Upper lobe of left lung (tissue), 6 donors: ENCODE measurements around the gene NCOA1. TPM values are rescaled to one million over a fixed set of nuclear protein-coding genes. Genes with fewer than 3 reads are reported as not detected.
"Not testable (repeated sequence)": the region's sequence is repeated elsewhere in the genome, so short reads cannot be mapped to it uniquely, and the experiment has no call there.

Experiments used
- ATAC-seq, 2 donors: fragments of 200-7000 bp; cut with Tn5 transposase; one replicate each; pipeline ENCODE4 v1.9.1; 2022; ENCODE audit warnings: mild to moderate bottlenecking in 2 of 2, moderate library complexity in 2 of 2; ENCODE audit not compliant: low FRiP score in 2 of 2
- DNase-seq, 2 donors: peaks; one replicate each; pipeline ENCODE4 v3.0.0-alpha.2; 2019 to 2020
- H3K27ac ChIP-seq, 4 donors: fragments of 200-600 bp; sonication (generic); one replicate each; pipeline ENCODE4 v1.5.1; 2016 to 2019
- H3K27me3 ChIP-seq, 4 donors: fragments of 200-600 bp; sonication (generic); one replicate each; pipeline ENCODE4 v1.5.1; 2017 to 2019
- H3K36me3 ChIP-seq, 4 donors: fragments of 200-600 bp; sonication (generic); one replicate each; pipeline ENCODE4 v1.5.1; 2016 to 2019
- H3K4me1 ChIP-seq, 4 donors: fragments of 200-600 bp; sonication (generic); one replicate each; pipeline ENCODE4 v1.5.1; 2018 to 2019
- H3K4me3 ChIP-seq, 4 donors: fragments of 200-600 bp; sonication (generic); one replicate each; pipeline ENCODE4 v1.5.1; 2017 to 2019; ENCODE audit warnings: mild to moderate bottlenecking in 2 of 4, moderate library complexity in 1 of 4
- H3K9me3 ChIP-seq, 4 donors: fragments of 200-600 bp; sonication (generic); one replicate each; pipeline ENCODE4 v1.5.1; 2018 to 2019
- CTCF ChIP-seq, 6 experiments: fragments of 450-650 bp in 4 of 6; fragments of 200-600 bp in 2 of 6; sonication (generic) in 2 of 6; IDR thresholded peaks; one replicate each; pipeline ENCODE4 v1.5.1; 2016 to 2019; ENCODE audit warnings: antibody characterized with exemption in 6 of 6
- EP300 ChIP-seq, 4 donors: sonication (generic); formaldehyde crosslinking; IDR thresholded peaks; one replicate each; pipeline ENCODE4 v1.5.1; 2017; ENCODE audit warnings: antibody characterized with exemption in 4 of 4, control low read depth in 2 of 4
- POLR2A ChIP-seq, 4 donors: fragments of 450-650 bp; IDR thresholded peaks; one replicate each; pipeline ENCODE4 v1.5.1; 2016 to 2017; ENCODE audit warnings: antibody characterized with exemption in 4 of 4, mild to moderate bottlenecking in 2 of 4
- POLR2AphosphoS5 ChIP-seq, 2 donors: sonication (generic); formaldehyde crosslinking; IDR thresholded peaks; one replicate each; pipeline ENCODE4 v1.5.1; 2017; ENCODE audit warnings: antibody characterized with exemption in 2 of 2
- WGBS, 2 donors: methylation state at CpG; one replicate each; pipeline ENCODE4 v1.1.5; 2017 to 2018; 5-methylcytosine and 5-hydroxymethylcytosine counted together
- total RNA-seq, 6 donors: library from RNA; depleted of rRNA in 4 of 6; stranded (reverse); fragments of >200 nt in 4 of 6; gene quantifications; one replicate each; pipeline versions ENCODE4 v1.1.0 to v1.2.1, GENCODE V29; 2016 to 2021
- donor health status: DM: no; HTN: no; CAD: no; lungs with moderate emphysema.
- donor health status: DM: no; HTN: yes; CAD: no; lungs with severe emphysema.

NCOA1 gene
- total RNA-seq, 6 donors from 2014 or later: 38.3 to 68.1 (median 42.5) TPM

DNA sequence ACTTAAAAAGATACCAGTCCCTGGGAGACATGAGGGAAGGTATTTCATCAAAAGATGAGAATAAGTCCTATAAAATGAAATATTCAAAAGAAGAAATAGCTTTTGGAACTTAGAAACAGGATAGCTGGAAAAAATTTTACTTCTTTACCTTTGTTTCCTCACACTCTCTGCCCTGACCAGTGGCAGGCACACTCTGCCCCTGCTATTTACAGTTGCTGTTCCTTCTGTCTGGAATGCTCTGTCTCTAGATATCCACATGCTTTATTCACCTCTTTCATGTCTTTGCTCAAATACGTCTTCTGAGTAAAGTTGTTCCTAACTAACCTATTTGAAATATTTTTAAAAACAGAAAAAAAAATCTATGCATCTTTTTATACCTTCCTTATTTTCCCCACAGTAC is 176.5 kb downstream of the NCOA1 start:
- Histone ChIP-seq H3K9me3 (no peaks in the 10 kb centered on the region), H3K27me3 (no peaks in the 10 kb centered on the region), H3K4me1 (no peaks in the 10 kb centered on the region), H3K4me3 (no peak overlapping the region), H3K27ac (no peak overlapping the region), H3K36me3 (peaks cover 0 to 13% (median 0%) of the 10 kb centered on the region in 4 donors)
- no peak for TF ChIP-seq EP300 (IDR thresholded peaks at IDR 0.05)
- TF ChIP-seq POLR2A (IDR thresholded peaks at IDR 0.05): no peak
- TF ChIP-seq POLR2AphosphoS5 (IDR thresholded peaks at IDR 0.05): no peak
- no peak for TF ChIP-seq CTCF (IDR thresholded peaks at IDR 0.05)
- WGBS, 2 donors: 94 to 98% methylated on average over 1 of the region's 1 CpG
- DNase-seq (no peak), ATAC-seq (no peak)

DNA sequence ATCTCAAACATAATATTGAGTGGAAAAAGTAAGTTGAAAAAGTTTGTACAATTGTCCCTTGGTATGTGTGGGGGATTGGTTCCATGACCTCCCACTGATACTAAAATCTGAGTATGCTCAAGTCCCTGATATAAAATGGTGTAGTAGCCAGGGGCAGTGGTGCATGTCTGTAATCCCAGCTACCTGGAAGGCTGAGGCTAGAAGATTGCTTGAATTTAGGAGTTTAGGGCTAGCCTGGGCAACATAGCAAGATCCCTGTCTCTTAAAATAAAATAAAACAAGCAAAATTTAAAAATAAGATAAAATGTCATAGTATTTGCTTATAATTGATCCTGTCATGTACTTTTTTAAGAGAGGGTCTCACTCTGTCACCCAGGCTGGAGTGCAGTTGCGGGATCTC is 180.2 kb downstream of the NCOA1 start:
- Histone ChIP-seq H3K9me3 (no peaks in the 10 kb centered on the region), H3K4me1 (no peaks in the 10 kb centered on the region), H3K4me3 (no peak overlapping the region), H3K36me3 (peaks cover 0 to 9% (median 0%) of the 10 kb centered on the region in 4 donors), H3K27ac (no peak overlapping the region), H3K27me3 (no peaks in the 10 kb centered on the region)
- no peak for TF ChIP-seq POLR2AphosphoS5 (IDR thresholded peaks at IDR 0.05)
- TF ChIP-seq CTCF (IDR thresholded peaks at IDR 0.05): no peak
- TF ChIP-seq POLR2A (IDR thresholded peaks at IDR 0.05): no peak
- TF ChIP-seq EP300 (IDR thresholded peaks at IDR 0.05): no peak
- 100% methylated on average over 1 of the region's 1 CpG for WGBS, 2 donors
- ATAC-seq (no peak), DNase-seq (no peak)

DNA sequence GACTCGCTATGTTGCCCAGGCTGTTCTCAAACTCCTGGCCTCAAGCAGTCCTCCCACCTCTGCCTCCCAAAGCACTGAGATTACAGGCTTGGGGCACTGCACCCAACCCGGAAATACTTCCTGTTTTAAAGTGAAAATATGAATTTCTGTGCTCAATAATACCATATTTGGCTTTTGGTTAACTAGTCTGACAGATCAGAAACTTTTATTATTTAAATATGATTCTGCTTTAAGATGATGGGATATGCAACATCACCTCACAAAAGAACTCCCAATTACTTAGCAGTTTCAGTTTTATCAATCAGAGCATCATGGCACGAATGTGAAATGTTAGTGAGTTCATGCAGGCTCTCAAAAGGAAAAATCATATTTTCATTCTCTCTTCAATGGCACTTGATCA is 181.5 kb downstream of the NCOA1 start:
- ATAC-seq (no peak), DNase-seq (no peak)
- TF ChIP-seq POLR2A (IDR thresholded peaks at IDR 0.05) (no peak), EP300 (IDR thresholded peaks at IDR 0.05) (no peak), POLR2AphosphoS5 (IDR thresholded peaks at IDR 0.05) (no peak), CTCF (IDR thresholded peaks at IDR 0.05) (no peak)
- no peaks in the 10 kb centered on the region for H3K9me3 ChIP-seq
- no peaks in the 10 kb centered on the region for H3K27me3 ChIP-seq
- no peak overlapping the region for H3K27ac ChIP-seq
- H3K4me3 ChIP-seq: no peak overlapping the region
- WGBS, 2 donors: 69 to 80% methylated on average over 3 of the region's 3 CpGs
- no peaks in the 10 kb centered on the region for H3K4me1 ChIP-seq
- peaks cover 0 to 5% (median under 1%) of the 10 kb centered on the region in 4 donors for H3K36me3 ChIP-seq

GRCh38 chr2:24675338-24675737 is 184.3 kb downstream of the NCOA1 start:
- H3K4me1 ChIP-seq: no peaks in the 10 kb centered on the region
- TF ChIP-seq POLR2AphosphoS5 (IDR thresholded peaks at IDR 0.05): no peak
- TF ChIP-seq POLR2A (IDR thresholded peaks at IDR 0.05): no peak
- no peak for TF ChIP-seq EP300 (IDR thresholded peaks at IDR 0.05)
- no peak for TF ChIP-seq CTCF (IDR thresholded peaks at IDR 0.05)
- H3K27ac ChIP-seq: no peak overlapping the region
- no peak overlapping the region for H3K4me3 ChIP-seq
- WGBS, 2 donors: 78 to 81% methylated on average over 7 of the region's 7 CpGs
- DNase-seq (no peak), ATAC-seq (no peak)
- no peaks in the 10 kb centered on the region for H3K9me3 ChIP-seq
- H3K27me3 ChIP-seq: no peaks in the 10 kb centered on the region
- peaks cover 0 to 5% (median 3%) of the 10 kb centered on the region in 4 donors for H3K36me3 ChIP-seq

GRCh38 chr2:24676493-24676892 is 185.4 kb downstream of the NCOA1 start:
- no peaks in the 10 kb centered on the region for H3K9me3 ChIP-seq
- H3K4me3 ChIP-seq: no peak overlapping the region
- H3K36me3 ChIP-seq: peaks cover 0 to 5% (median 0%) of the 10 kb centered on the region in 4 donors
- DNase-seq (no peak), ATAC-seq (no peak)
- H3K27me3 ChIP-seq: no peaks in the 10 kb centered on the region
- no peaks in the 10 kb centered on the region for H3K4me1 ChIP-seq
- 82 to 95% methylated on average over 4 of the region's 4 CpGs for WGBS, 2 donors
- TF ChIP-seq POLR2AphosphoS5 (IDR thresholded peaks at IDR 0.05): no peak
- no peak for TF ChIP-seq EP300 (IDR thresholded peaks at IDR 0.05)
- TF ChIP-seq POLR2A (IDR thresholded peaks at IDR 0.05): no peak
- TF ChIP-seq CTCF (IDR thresholded peaks at IDR 0.05): no peak
- no peak overlapping the region for H3K27ac ChIP-seq

GRCh38 chr2:24678066-24678465 is 187.0 kb downstream of the NCOA1 start:
- not testable (repeated sequence) for H3K36me3 ChIP-seq, H3K4me1 ChIP-seq, H3K9me3 ChIP-seq, H3K27ac ChIP-seq, DNase-seq, ATAC-seq, H3K4me3 ChIP-seq, H3K27me3 ChIP-seq
